HG03565 (cell line): ENCODE measurements around the gene SFMBT2.

Experiments used
- ATAC-seq: cut with Tn5 transposase; IDR thresholded peaks from one replicate; pipeline ENCODE4 v1.9.1; 2021; ENCODE audit warnings: mild to moderate bottlenecking, moderate library complexity; ENCODE audit not compliant: unreplicated experiment

The SFMBT2 gene

GRCh38 chr10:7161484-7162250, 249.2 kb downstream of the SFMBT2 start:
- no peak for ATAC-seq

DNA sequence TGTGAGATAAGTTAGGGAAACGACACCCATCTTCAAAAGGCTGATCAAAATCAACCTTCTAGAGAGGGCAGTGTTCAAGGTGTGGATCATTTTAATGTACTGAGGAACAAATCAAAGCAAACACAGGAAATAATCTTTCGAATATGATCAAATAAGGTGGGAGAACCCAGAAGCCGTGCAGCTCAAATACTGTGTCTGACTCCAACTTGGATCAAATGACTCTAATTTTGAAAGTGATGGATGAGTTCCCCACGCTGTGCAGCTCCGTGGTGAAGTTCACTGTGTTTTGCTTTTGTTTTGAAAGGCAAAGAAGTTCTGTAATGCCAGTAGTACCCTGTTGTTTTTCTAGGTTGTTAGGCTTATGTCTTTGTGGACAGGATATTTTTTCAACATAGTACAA, 250.9 kb downstream of the SFMBT2 start:
- ATAC-seq = no peak

DNA sequence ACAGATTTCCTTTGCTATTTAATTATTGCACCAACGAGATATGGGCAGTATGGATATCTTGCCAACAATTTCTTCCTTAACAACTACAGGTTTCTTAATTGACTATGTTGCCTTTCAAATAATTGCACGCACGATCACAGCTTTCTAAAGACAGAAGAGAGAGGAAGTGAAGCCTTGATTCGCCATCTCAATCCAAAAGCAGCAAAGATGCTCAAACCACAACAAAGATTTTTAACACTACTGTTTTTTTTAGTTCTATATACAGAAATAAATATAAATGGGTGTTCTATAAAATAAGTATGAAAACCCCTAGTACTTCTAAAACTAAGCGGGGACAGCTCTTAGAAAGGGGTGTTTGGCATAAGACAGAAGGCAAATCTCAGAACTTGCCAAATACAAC, 251.3 kb downstream of the SFMBT2 start:
- no peak for ATAC-seq

DNA sequence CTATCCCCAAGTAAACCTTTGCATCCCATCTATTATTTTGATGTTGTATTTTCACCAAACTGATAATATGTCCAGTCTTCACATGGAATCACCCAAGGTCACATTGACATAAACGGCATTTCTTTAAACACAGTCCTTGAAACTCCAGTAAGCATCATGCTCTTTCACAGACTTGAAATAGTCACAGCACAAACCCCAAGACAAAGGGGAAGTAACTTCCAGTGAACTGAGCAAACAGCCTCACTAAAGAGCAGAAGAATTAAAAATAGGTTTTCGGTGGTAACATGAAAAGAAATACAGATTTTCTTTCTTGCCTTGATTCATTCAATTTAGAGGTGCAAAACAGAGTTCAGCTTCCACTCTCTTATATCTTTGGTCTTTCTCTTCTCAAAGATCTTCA, 253.7 kb downstream of the SFMBT2 start:
- peak; percentile 56 for ATAC-seq

DNA sequence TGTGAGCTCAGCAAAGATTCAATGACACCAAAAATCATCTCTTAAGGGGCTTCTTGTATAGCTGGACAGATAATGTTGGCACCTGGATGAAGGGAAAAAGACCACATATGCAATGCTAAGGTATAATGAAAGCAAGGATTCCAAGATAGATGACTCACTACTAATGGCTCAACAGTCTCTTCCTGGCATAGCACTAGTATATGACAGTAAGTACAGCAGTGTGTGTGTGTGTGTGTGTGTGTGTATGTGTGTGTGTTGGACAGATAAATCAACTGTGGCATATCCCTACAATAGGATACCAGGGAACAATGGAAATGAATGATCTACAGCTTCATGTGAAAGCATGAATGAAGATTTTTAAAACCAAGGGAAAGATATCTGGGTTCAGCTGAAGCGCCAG, 257.1 kb downstream of the SFMBT2 start:
- ATAC-seq = no peak

GRCh38 chr10:7152982-7153381, 257.9 kb downstream of the SFMBT2 start:
- ATAC-seq = no peak

- no peak for ATAC-seq
These were observed 258.5 kb downstream of the SFMBT2 start for GRCh38 chr10:7152341-7152740.

DNA sequence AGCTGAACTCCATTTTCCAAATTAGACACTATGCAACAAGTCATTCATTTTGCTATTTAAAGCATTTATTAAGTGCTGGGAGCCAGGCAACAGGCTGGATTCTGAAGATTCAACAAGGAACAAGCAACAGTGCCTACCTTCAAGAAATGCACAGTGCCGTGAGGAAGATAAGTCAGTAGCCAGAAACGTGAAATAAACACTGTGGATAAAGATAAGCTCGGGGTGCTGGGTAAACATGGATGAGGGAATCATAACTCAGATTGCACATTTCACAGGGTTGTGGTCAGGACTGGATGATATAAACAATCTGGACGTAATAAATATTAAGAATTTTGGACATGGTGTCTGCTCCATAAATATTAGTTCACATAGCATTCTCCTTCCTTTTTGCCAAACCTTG, 259.3 kb downstream of the SFMBT2 start:
- no peak for ATAC-seq

GRCh38 chr10:7150349-7150748, 260.5 kb downstream of the SFMBT2 start:
- ATAC-seq = no peak

GRCh38 chr10:7146189-7146588, 264.6 kb downstream of the SFMBT2 start:
- ATAC-seq = no peak

DNA sequence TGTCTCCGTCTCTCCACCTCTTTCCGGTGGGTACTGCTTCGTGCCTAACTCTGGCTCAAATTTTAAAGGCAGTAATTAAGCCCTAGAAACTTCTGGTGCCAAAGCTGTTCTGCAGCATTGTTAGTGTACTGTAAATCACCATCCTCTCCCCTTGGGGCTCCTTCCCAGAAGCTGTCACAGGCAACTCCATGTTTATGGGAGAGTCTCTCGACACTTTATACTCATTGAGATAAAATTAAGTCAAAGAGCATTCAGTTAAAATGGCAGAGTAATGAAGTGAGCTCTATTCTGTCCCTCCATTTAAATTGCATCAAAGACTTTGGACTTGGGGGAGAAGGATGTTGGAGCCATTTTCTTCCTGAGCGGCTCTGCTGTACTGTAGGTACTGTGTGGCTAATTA, 274.8 kb downstream of the SFMBT2 start:
- no peak for ATAC-seq

GRCh38 chr10:7135188-7135587, 275.6 kb downstream of the SFMBT2 start:
- ATAC-seq = no peak

GRCh38 chr10:7134448-7134847, 276.4 kb downstream of the SFMBT2 start:
- no peak for ATAC-seq

DNA sequence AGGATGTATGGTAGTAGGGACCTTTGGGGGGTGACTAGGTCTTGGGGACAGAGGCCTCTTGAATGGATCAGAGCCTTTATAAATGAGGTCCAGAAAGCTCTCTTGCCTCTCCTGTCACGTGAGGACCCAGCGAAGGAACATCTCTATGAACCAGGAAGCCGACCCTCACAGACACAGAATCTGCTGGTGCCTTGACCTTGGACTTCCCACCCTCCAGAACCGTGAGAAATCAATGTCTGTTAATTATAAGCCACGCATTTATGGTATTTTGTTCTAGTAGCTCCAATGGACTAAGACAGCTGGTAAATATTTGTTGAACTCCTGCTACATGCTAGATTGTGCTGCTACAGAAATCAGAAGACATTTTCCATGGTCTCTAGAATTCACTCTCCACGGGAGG, 276.9 kb downstream of the SFMBT2 start:
- no peak for ATAC-seq

DNA sequence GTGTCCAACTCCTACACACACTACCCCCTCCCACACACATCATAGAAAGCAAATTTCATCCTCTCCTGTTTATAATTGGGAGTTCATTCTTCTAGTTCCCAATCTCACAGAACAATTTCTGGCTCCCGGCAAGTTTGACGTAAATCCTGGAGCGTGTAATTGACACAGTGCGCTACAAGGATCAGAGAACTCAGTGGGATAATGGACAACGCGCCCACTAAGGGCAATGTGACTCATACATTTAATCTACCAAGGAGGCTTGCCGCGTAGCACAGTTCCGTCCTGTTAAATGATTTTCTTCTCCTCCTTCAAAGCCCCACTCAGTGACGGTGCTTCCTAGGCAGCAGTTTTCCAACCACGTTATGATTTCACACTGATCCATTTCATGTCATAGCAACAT, 277.6 kb downstream of the SFMBT2 start:
- ATAC-seq = no peak

- no peak for ATAC-seq
These were observed 280.5 kb downstream of the SFMBT2 start for GRCh38 chr10:7130191-7130911.

DNA sequence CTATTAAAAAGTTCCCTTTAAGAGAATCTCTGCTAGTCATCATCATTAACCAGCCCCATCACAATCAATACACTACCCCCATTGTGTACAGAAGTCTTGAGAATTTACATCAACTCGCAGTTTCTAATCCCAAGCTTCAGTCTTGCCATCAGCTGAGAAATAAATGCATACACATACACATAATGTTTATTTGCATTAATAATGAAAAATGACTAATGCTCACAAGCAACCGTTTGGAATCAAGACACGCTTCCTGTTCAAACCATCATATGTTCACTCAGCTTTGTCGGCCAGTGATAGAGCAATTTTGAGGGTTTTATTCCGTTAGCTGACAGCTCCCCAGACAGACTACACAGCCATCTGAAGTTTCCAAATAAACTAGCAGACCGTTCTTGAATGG, 287.1 kb downstream of the SFMBT2 start:
- no peak for ATAC-seq

- ATAC-seq = no peak
These were observed 288.3 kb downstream of the SFMBT2 start for GRCh38 chr10:7122561-7122960.

GRCh38 chr10:7121154-7121797, 289.6 kb downstream of the SFMBT2 start:
- ATAC-seq = no peak

DNA sequence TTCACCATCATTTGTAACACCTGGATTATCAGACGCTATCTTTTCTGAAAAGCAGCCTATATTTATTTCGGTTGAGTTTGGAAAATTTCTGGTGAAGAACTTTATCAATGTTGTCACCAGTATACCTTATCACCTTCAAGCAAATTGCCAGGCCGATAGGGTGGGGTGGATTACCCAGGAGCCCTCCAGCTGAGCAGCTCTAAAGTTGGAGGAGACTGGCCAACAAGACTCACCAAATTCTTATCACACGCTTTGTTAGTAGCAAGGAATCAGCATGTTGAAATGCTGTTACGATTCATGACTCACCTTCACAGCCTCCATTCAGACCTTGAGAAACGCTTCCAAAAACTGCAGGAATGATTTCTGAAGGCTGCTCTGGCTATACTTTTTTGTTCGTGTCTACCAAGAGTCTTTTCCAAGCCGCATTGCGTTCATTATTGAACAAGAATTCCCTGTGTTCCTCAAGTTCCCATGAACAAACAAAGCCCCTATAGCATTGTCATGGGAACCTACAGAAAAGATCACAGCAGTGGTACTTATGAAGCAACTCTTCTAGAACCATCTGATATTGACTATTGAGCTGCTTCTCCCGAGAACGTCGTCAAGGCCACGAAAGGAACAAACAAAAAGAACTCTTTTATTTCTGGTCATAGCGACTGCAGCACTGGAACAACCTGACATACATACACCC, 291.4 kb downstream of the SFMBT2 start:
- no peak for ATAC-seq
